ENCODE measurements around the gene KCNQ1. TPM values are rescaled to one million over a fixed set of nuclear protein-coding genes. Genes with fewer than 3 reads are reported as not detected.

Gene KCNQ1
- polyA plus RNA-seq, 1 donor from 2014 or later, result not detected

- H3K9ac ChIP-seq (ENCODE audit: low read length), result no peak overlapping the region
- H3F3A ChIP-seq (ENCODE audit: insufficient read depth, low read length, poor library complexity, severe bottlenecking), result no peaks in the 10 kb centered on the region
- no peaks in the 10 kb centered on the region for H3K27me3 ChIP-seq (ENCODE audit: insufficient read depth, low read depth, low read length)
- TF ChIP-seq REST (IDR thresholded peaks at IDR 0.05; ENCODE audit: borderline replicate concordance), result no peak
- TF ChIP-seq TAF1 (IDR thresholded peaks at IDR 0.05; ENCODE audit: low read depth), result no peak
- TF ChIP-seq SMC3 (conservative IDR thresholded peaks at IDR 0.05; ENCODE audit: poor library complexity), result no peak
- TF ChIP-seq EZH2 (IDR thresholded peaks at IDR 0.05; ENCODE audit: borderline replicate concordance, insufficient read depth, low read length, poor library complexity, severe bottlenecking), result no peak
- no peak for TF ChIP-seq RAD21 (conservative IDR thresholded peaks at IDR 0.05)
- TF ChIP-seq EP300 (conservative IDR thresholded peaks at IDR 0.05; ENCODE audit: poor library complexity, severe bottlenecking), result no peak
- no peak for TF ChIP-seq MXI1 (conservative IDR thresholded peaks at IDR 0.05; ENCODE audit: poor library complexity, severe bottlenecking)
- no peak for TF ChIP-seq CTCF (IDR thresholded peaks at IDR 0.05; ENCODE audit: poor library complexity, severe bottlenecking)
- no peak for TF ChIP-seq POLR2AphosphoS5 (IDR thresholded peaks at IDR 0.05)
- no peaks in the 10 kb centered on the region for H4K20me1 ChIP-seq (ENCODE audit: insufficient read depth)
- H3K36me3 ChIP-seq (ENCODE audit: insufficient read depth, low read length), result no peaks in the 10 kb centered on the region
- no peak overlapping the region for H2AFZ ChIP-seq (ENCODE audit: low read depth, low read length)
- no peaks in the 10 kb centered on the region for H3K79me2 ChIP-seq (replicated peaks; ENCODE audit: insufficient read depth, low read length)
- H3K4me2 ChIP-seq (ENCODE audit: low read length), result no peak overlapping the region
- no peaks in the 10 kb centered on the region for H3K9me2 ChIP-seq (ENCODE audit: insufficient read depth, low read length)
- H3K9me3 ChIP-seq (ENCODE audit: low read length), result peaks cover 5% of the 10 kb centered on the region
- H3K4me3 ChIP-seq (ENCODE audit: low read length), result no peak overlapping the region
- H3K27ac ChIP-seq (ENCODE audit: low read length), result no peak overlapping the region
These were observed 390.5 kb downstream of the KCNQ1 start for GRCh38 chr11:2835296-2835695.

- Histone ChIP-seq H4K20me1 (ENCODE audit: insufficient read depth) (no peaks in the 10 kb centered on the region), H3K4me3 (ENCODE audit: low read length) (no peak overlapping the region), H3K4me2 (ENCODE audit: low read length) (no peak overlapping the region), H3K9me3 (ENCODE audit: low read length) (peaks cover under 1% of the 10 kb centered on the region), H3F3A (ENCODE audit: insufficient read depth, low read length, poor library complexity, severe bottlenecking) (no peaks in the 10 kb centered on the region), H3K36me3 (ENCODE audit: insufficient read depth, low read length) (no peaks in the 10 kb centered on the region), H3K27me3 (ENCODE audit: insufficient read depth, low read depth, low read length) (no peaks in the 10 kb centered on the region), H3K79me2 (replicated peaks; ENCODE audit: insufficient read depth, low read length) (no peaks in the 10 kb centered on the region), H3K27ac (ENCODE audit: low read length) (no peak overlapping the region), H3K9me2 (ENCODE audit: insufficient read depth, low read length) (no peaks in the 10 kb centered on the region), H2AFZ (ENCODE audit: low read depth, low read length) (no peak overlapping the region), H3K9ac (ENCODE audit: low read length) (no peak overlapping the region)
- no peak for TF ChIP-seq MXI1 (conservative IDR thresholded peaks at IDR 0.05; ENCODE audit: poor library complexity, severe bottlenecking)
- no peak for TF ChIP-seq RAD21 (conservative IDR thresholded peaks at IDR 0.05)
- TF ChIP-seq POLR2AphosphoS5 (IDR thresholded peaks at IDR 0.05), result no peak
- TF ChIP-seq REST (IDR thresholded peaks at IDR 0.05; ENCODE audit: borderline replicate concordance), result no peak
- TF ChIP-seq EP300 (conservative IDR thresholded peaks at IDR 0.05; ENCODE audit: poor library complexity, severe bottlenecking), result no peak
- TF ChIP-seq SMC3 (conservative IDR thresholded peaks at IDR 0.05; ENCODE audit: poor library complexity), result no peak
- no peak for TF ChIP-seq EZH2 (IDR thresholded peaks at IDR 0.05; ENCODE audit: borderline replicate concordance, insufficient read depth, low read length, poor library complexity, severe bottlenecking)
- no peak for TF ChIP-seq CTCF (IDR thresholded peaks at IDR 0.05; ENCODE audit: poor library complexity, severe bottlenecking)
- TF ChIP-seq TAF1 (IDR thresholded peaks at IDR 0.05; ENCODE audit: low read depth), result no peak
These were observed 390.9 kb downstream of the KCNQ1 start for GRCh38 chr11:2835751-2836150.

Data from neural cell (in vitro differentiated cells).